K562 (cell line): Measurements from ENCODE around the gene RAD51D.
"Not testable (repeated sequence)": the region's sequence is repeated elsewhere in the genome, so short reads cannot be mapped to it uniquely, and the experiment has no call there.

Source experiments
- CEBPB ChIP-seq: fragments of 450-650 bp; IDR thresholded peaks from 2 replicates; pipeline ENCODE4 v1.6.1; 2016; ENCODE audit warnings: missing genetic modification characterization, missing compliant biosample characterization
- CUX1 ChIP-seq: fragments of 200-800 bp; sonication (Bioruptor generic); IDR thresholded peaks from 2 replicates; pipeline ENCODE4 v1.6.1; 2016; ENCODE audit warnings: missing genetic modification characterization, missing compliant biosample characterization
- EP300 ChIP-seq: IDR thresholded peaks from 2 replicates; pipeline ENCODE4 v1.6.1; 2012; ENCODE audit warnings: low read length, improper control_type of control experiment
- FOS ChIP-seq: IDR thresholded peaks from 3 replicates; pipeline ENCODE4 v1.6.1; 2011; ENCODE audit not compliant: insufficient read length; ENCODE audit errors: extremely low read depth
- GTF3C2 ChIP-seq: IDR thresholded peaks from 3 replicates; pipeline ENCODE4 v1.6.1; 2011; ENCODE audit warnings: borderline replicate concordance, mild to moderate bottlenecking, moderate library complexity; ENCODE audit not compliant: insufficient read length; ENCODE audit errors: extremely low read depth
- HDAC2 ChIP-seq: fragments of 450-650 bp; IDR thresholded peaks from 2 replicates; pipeline ENCODE4 v1.6.1; 2016; ENCODE audit warnings: mild to moderate bottlenecking
- MEF2D ChIP-seq: conservative IDR thresholded peaks from 2 replicates; pipeline ENCODE4 v1.6.1; 2016; ENCODE audit warnings: low read depth, missing genetic modification characterization, missing compliant biosample characterization
- PHTF2 ChIP-seq: fragments of 250-450 bp; sonication (Bioruptor Pico); IDR thresholded peaks from 2 replicates; pipeline ENCODE4 v1.5.0; 2021; ENCODE audit warnings: mild to moderate bottlenecking
- POLR2A ChIP-seq: fragments of 450-650 bp; conservative IDR thresholded peaks from 2 replicates; pipeline ENCODE4 v1.6.1; 2016
- POLR2AphosphoS2 ChIP-seq: IDR thresholded peaks from 2 replicates; pipeline ENCODE4 v1.6.1; 2012; ENCODE audit warnings: low read length, improper control_type of control experiment
- RBBP5 ChIP-seq: fragments of 200-600 bp; sonication (generic); IDR thresholded peaks from 2 replicates; pipeline ENCODE4 v1.6.1; 2012; ENCODE audit warnings: borderline replicate concordance, mild to moderate bottlenecking, low read length, control low read depth, inconsistent platforms; ENCODE audit not compliant: insufficient read depth, poor library complexity, severe bottlenecking
- SREBF1 ChIP-seq: fragments of 150-350 bp; IDR thresholded peaks from 2 replicates; pipeline ENCODE4 v1.6.1; 2014; ENCODE audit warnings: antibody characterized with exemption, low read depth, low read length, borderline replicate concordance
- TF ChIP-seq, protein P1 (sequence below), 3 experiments: IDR thresholded peaks in 2 of 3; conservative IDR thresholded peaks in 1 of 3; 2 replicates each; pipeline ENCODE4 v1.5.1; 2011 to 2012; ENCODE audit warnings: low read length in 3 of 3, mild to moderate bottlenecking in 3 of 3, control low read depth in 2 of 3, improper control_type of control experiment in 1 of 3, inconsistent platforms in 1 of 3, low read depth in 1 of 3, mixed read lengths in 1 of 3, moderate library complexity in 1 of 3; ENCODE audit not compliant: insufficient read depth in 2 of 3
- TF ChIP-seq, protein P2 (sequence below): fragments of 450-650 bp; IDR thresholded peaks from 2 replicates; pipeline ENCODE4 v1.6.1; 2016; ENCODE audit warnings: low read depth

- not testable (repeated sequence) for TF ChIP-seq GTF3C2; EP300; POLR2A; HDAC2; FOS; SREBF1; PHTF2 (CRISPR knock-in tag); MEF2D (tag); CUX1 (CRISPR knock-in tag); CEBPB; RBBP5; POLR2AphosphoS2
- TF ChIP-seq, protein P1, sequence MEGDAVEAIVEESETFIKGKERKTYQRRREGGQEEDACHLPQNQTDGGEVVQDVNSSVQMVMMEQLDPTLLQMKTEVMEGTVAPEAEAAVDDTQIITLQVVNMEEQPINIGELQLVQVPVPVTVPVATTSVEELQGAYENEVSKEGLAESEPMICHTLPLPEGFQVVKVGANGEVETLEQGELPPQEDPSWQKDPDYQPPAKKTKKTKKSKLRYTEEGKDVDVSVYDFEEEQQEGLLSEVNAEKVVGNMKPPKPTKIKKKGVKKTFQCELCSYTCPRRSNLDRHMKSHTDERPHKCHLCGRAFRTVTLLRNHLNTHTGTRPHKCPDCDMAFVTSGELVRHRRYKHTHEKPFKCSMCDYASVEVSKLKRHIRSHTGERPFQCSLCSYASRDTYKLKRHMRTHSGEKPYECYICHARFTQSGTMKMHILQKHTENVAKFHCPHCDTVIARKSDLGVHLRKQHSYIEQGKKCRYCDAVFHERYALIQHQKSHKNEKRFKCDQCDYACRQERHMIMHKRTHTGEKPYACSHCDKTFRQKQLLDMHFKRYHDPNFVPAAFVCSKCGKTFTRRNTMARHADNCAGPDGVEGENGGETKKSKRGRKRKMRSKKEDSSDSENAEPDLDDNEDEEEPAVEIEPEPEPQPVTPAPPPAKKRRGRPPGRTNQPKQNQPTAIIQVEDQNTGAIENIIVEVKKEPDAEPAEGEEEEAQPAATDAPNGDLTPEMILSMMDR (IDR thresholded peaks at IDR 0.05 in 2 of 3, conservative IDR thresholded peaks at IDR 0.05 in 1 of 3; ENCODE audit: insufficient read depth in 2 of 3, low read depth in 1 of 3, low read length in 3 of 3), result not testable (repeated sequence)
- TF ChIP-seq, protein P2, sequence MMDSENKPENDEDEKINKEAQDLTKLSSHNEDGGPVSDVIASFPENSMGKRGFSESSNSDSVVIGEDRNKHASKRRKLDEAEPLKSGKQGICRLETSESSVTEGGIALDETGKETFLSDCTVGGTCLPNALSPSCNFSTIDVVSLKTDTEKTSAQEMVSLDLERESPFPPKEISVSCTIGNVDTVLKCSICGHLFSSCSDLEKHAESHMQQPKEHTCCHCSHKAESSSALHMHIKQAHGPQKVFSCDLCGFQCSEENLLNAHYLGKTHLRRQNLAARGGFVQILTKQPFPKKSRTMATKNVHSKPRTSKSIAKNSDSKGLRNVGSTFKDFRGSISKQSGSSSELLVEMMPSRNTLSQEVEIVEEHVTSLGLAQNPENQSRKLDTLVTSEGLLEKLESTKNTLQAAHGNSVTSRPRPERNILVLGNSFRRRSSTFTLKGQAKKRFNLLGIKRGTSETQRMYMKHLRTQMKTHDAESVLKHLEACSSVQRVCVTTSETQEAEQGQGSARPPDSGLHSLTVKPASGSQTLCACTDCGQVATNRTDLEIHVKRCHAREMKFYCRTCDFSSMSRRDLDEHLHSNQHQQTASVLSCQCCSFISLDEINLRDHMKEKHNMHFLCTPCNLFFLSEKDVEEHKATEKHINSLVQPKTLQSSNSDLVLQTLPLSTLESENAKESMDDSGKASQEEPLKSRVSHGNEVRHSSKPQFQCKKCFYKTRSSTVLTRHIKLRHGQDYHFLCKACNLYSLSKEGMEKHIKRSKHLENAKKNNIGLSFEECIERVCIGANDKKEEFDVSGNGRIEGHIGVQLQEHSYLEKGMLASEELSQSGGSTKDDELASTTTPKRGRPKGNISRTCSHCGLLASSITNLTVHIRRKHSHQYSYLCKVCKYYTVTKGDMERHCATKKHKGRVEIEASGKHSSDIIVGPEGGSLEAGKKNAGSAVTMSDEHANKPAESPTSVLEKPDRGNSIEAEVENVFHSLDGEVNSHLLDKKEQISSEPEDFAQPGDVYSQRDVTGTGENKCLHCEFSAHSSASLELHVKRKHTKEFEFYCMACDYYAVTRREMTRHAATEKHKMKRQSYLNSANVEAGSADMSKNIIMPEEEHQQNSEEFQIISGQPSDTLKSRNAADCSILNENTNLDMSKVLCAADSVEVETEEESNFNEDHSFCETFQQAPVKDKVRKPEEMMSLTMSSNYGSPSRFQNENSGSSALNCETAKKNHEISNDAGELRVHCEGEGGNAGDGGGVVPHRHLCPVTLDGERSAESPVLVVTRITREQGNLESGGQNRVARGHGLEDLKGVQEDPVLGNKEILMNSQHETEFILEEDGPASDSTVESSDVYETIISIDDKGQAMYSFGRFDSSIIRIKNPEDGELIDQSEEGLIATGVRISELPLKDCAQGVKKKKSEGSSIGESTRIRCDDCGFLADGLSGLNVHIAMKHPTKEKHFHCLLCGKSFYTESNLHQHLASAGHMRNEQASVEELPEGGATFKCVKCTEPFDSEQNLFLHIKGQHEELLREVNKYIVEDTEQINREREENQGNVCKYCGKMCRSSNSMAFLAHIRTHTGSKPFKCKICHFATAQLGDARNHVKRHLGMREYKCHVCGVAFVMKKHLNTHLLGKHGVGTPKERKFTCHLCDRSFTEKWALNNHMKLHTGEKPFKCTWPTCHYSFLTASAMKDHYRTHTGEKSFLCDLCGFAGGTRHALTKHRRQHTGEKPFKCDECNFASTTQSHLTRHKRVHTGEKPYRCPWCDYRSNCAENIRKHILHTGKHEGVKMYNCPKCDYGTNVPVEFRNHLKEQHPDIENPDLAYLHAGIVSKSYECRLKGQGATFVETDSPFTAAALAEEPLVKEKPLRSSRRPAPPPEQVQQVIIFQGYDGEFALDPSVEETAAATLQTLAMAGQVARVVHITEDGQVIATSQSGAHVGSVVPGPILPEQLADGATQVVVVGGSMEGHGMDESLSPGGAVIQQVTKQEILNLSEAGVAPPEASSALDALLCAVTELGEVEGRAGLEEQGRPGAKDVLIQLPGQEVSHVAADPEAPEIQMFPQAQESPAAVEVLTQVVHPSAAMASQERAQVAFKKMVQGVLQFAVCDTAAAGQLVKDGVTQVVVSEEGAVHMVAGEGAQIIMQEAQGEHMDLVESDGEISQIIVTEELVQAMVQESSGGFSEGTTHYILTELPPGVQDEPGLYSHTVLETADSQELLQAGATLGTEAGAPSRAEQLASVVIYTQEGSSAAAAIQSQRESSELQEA, result not testable (repeated sequence)
Measured at GRCh38 chr17:35151080-35151479, 31.4 kb upstream of the RAD51D start.
